Suprapubic skin (tissue), 4 donors: ENCODE measurements around the gene BDKRB2.

Experiments
- CTCF ChIP-seq, 2 donors: fragments of 200-600 bp in 1 of 2; fragments of 450-650 bp in 1 of 2; sonication (generic) in 1 of 2; IDR thresholded peaks; one replicate each; pipeline ENCODE4 v1.5.1; 2016 to 2019; ENCODE audit warnings: antibody characterized with exemption in 2 of 2, mild to moderate bottlenecking in 1 of 2, moderate library complexity in 1 of 2
- EP300 ChIP-seq: sonication (generic); formaldehyde crosslinking; IDR thresholded peaks from one replicate; pipeline ENCODE4 v1.6.1; 2017; ENCODE audit warnings: antibody characterized with exemption
- POLR2A ChIP-seq, 2 donors: fragments of 450-650 bp; IDR thresholded peaks; one replicate each; pipeline ENCODE4 v1.6.1; 2017; ENCODE audit warnings: antibody characterized with exemption in 2 of 2, mild to moderate bottlenecking in 2 of 2, moderate library complexity in 2 of 2
- POLR2AphosphoS5 ChIP-seq, 3 donors: sonication (generic); formaldehyde crosslinking; IDR thresholded peaks; one replicate each; pipeline ENCODE4 v1.6.1; 2017; ENCODE audit warnings: antibody characterized with exemption in 3 of 3

- TF ChIP-seq CTCF (IDR thresholded peaks at IDR 0.05) = no peak
- TF ChIP-seq EP300 = no peak
- no peak for TF ChIP-seq POLR2A (IDR thresholded peaks at IDR 0.05)
- no peak for TF ChIP-seq POLR2AphosphoS5 (IDR thresholded peaks at IDR 0.05)
Measured at GRCh38 chr14:96251656-96252155, 47.1 kb downstream of the BDKRB2 start.
